HTERT RPE-1 (cell line): ENCODE measurements around the gene TBX19.
"Not testable (repeated sequence)": the region's sequence is repeated elsewhere in the genome, so short reads cannot be mapped to it uniquely, and the experiment has no call there.

Source experiments
- in situ Hi-C: fragments of 300-500 bp; cut with MboI; formaldehyde crosslinking; loops from 4 replicates; pipeline ENCODE4 v1.14.3; 2020; ENCODE audit warnings: low sequenced_read_pairs

Gene TBX19

GRCh38 chr1:168348146-168348709, 67.6 kb downstream of the TBX19 start:
- in situ Hi-C loops = no loop called here

DNA sequence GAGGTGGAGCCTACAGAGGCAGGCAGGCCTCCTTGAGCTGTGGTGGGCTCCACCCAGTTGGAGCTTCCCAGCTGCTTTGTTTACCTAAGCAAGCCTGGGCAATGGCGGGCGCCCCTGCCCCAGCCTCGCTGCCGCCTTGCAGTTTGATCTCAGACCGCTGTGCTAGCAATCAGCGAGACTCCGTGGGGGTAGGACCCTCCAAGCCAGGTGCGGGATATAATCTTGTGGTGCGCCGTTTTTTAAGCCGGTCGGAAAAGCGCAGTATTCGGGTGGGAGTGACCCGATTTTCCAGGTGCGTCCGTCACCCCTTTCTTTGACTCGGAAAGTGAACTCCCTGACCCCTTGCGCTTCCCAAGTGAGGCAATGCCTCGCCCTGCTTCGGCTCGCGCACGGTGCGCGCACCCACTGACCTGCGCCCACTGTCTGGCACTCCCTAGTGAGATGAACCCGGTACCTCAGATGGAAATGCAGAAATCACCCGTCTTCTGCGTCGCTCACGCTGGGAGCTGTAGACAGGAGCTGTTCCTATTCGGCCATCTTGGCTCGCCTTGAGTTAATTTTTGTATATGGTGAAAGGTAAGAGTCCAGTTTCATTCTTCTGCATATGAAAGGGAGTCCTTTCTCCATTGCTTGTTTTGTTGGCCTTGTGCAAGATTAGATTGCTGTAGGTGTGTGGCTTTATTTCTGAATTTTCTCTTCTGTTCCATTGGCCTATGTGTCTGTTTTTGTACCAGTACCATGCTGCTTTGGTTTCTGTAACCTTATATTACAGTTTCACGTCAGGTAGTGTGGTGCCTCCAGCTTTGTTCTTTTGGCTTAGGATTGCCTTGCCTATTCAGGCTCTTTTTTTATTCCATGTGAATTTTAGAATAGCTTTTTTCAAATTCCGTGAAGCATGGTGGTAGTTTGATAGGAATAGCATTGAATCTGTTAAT, 73.9 kb downstream of the TBX19 start:
- in situ Hi-C loops = not testable (repeated sequence)

- in situ Hi-C loops = no loop called here
These were observed 79.7 kb downstream of the TBX19 start for GRCh38 chr1:168360151-168361021.

- in situ Hi-C loops = no loop called here
These were observed 80.6 kb downstream of the TBX19 start for GRCh38 chr1:168361252-168361651.

GRCh38 chr1:168362991-168363390, 82.3 kb downstream of the TBX19 start:
- in situ Hi-C loops = no loop called here
